A549 (cell line): ENCODE measurements around the gene ALKBH6.
"Not testable (repeated sequence)": the region's sequence is repeated elsewhere in the genome, so short reads cannot be mapped to it uniquely, and the experiment has no call there.

Source experiments
- CTCF ChIP-seq: fragments of >200 bp; sonication (Bioruptor Twin); formaldehyde crosslinking; IDR thresholded peaks from 3 replicates; pipeline ENCODE4 v1.5.1; 2016
- FOSL2 ChIP-seq, 2 experiments: fragments of 450-650 bp in 1 of 2; fragments of >200 bp in 1 of 2; sonication (Bioruptor Twin) in 1 of 2; formaldehyde crosslinking; IDR thresholded peaks; 2 replicates each; pipeline versions ENCODE4 v1.5.0 to v1.6.1; 2016 to 2020; ENCODE audit warnings: mild to moderate bottlenecking in 1 of 2, moderate library complexity in 1 of 2
- KDM5A ChIP-seq: fragments of 200-600 bp; sonication (generic); IDR thresholded peaks from 2 replicates; pipeline ENCODE4 v1.6.1; 2016; ENCODE audit warnings: antibody characterized with exemption, mild to moderate bottlenecking
- POLR2A ChIP-seq: IDR thresholded peaks from 2 replicates; pipeline ENCODE4 v1.6.1; 2012; ENCODE audit warnings: mild to moderate bottlenecking, low read length
- SMC3 ChIP-seq: fragments of >200 bp; sonication (Bioruptor Twin); formaldehyde crosslinking; IDR thresholded peaks from 3 replicates; pipeline ENCODE4 v1.6.1; 2018; ENCODE audit warnings: inconsistent platforms
- TP53 ChIP-seq: fragments of 250-450 bp; sonication (Bioruptor Pico); IDR thresholded peaks from 2 replicates; pipeline ENCODE4 v1.5.0; 2021; ENCODE audit warnings: mild to moderate bottlenecking, moderate library complexity
- USF2 ChIP-seq: fragments of 450-650 bp; IDR thresholded peaks from 2 replicates; pipeline ENCODE4 v1.6.1; 2014; ENCODE audit warnings: antibody characterized with exemption
- TF ChIP-seq, protein P1 (sequence below): IDR thresholded peaks from 2 replicates; pipeline ENCODE4 v1.6.1; 2012

GRCh38 chr19:36041092-36041491, 27.1 kb upstream of the ALKBH6 start:
- TF ChIP-seq FOSL2 (IDR thresholded peaks at IDR 0.05); FOSL2 (CRISPR knock-in tag; IDR thresholded peaks at IDR 0.05); SMC3; POLR2A; CTCF; USF2; KDM5A; TP53: not testable (repeated sequence)
- TF ChIP-seq, protein P1, sequence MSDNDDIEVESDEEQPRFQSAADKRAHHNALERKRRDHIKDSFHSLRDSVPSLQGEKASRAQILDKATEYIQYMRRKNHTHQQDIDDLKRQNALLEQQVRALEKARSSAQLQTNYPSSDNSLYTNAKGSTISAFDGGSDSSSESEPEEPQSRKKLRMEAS = not testable (repeated sequence)
